GM10248 (cell line): ENCODE data around the gene SPACA5.

ENCODE experiments used
- CTCF ChIA-PET: fragments of 300-600 bp; sonication (Branson Sonifier 250); formaldehyde crosslinking; extraction: SDS; loops from one replicate; lab custom pipeline; 2021; ENCODE audit warnings: antibody characterized with exemption; lab: Yijun Ruan, JAX
- POLR2A ChIA-PET: fragments of 350-650 bp; sonication (Branson Sonifier 250); formaldehyde crosslinking; extraction: SDS; loops from one replicate; lab custom pipeline; 2020; ENCODE audit warnings: antibody characterized with exemption; lab: Yijun Ruan, JAX
- DNase-seq: peaks from one replicate; pipeline ENCODE4 v3.0.0; 2012; ENCODE audit errors: extremely low spot score
- CTCF ChIP-seq: IDR thresholded peaks from 2 replicates; pipeline ENCODE4 v1.5.1; 2012; ENCODE audit warnings: mild to moderate bottlenecking, low read depth; ENCODE audit errors: extremely low read depth, missing control alignments, control extremely low read depth

Gene SPACA5

DNA sequence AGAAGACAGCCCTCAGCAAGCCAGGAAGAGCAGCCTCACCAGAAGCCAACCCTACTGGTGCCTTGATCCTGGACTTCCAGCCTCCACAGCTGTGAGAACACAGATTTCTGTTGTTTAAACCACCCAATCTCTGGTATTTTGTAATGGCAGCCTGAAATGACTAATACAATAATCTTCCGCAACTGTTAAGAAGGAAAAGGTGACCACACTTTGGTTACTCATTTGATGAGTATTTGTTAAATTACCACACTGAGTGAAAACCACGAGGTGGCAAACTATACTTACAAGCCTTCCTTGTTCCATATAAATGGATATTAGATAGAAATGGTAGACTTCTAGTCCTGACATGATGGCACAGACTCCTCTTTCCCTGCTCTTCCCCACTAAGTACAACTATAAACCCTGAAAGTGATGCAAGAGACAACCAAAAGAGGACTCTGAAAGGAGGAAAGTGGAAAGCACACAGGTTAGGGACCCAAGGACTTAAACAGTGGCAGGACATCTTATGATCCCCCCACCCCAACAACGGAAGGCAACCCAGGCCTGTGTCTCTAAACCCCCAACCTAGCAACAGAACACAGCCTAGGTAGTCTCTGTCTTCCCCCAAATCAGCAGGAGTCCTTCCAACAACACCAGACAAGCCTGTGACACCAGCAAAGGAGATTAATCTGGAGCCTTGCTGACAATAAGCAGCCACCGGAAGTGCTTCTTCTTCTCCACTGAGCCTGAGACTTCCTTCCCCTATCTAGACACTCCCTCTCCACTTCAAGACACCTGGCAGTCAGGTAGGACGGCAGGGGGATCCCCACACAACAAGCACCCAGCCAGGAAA is 15.3 kb upstream of the SPACA5 start:
- no peak for DNase-seq
- no peak for TF ChIP-seq CTCF
- ChIA-PET POLR2A (no interaction called here), CTCF (no interaction called here)

DNA sequence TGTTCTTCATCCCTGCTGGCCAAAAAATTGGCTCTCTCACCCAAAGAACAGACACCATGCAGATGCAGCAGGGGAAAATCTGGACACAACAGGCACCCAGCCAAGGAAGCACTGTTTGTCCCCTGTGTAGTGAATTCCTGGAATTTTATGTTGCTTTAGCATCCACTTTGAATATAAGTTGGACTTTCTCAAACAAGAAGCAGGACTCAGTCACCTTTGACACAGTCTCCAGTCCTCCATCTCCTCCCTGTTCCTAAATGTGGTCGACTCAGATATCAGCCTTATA is 14.8 kb upstream of the SPACA5 start:
- ChIA-PET POLR2A (no interaction called here), CTCF (no interaction called here)
- no peak for DNase-seq
- TF ChIP-seq CTCF, result no peak

DNA sequence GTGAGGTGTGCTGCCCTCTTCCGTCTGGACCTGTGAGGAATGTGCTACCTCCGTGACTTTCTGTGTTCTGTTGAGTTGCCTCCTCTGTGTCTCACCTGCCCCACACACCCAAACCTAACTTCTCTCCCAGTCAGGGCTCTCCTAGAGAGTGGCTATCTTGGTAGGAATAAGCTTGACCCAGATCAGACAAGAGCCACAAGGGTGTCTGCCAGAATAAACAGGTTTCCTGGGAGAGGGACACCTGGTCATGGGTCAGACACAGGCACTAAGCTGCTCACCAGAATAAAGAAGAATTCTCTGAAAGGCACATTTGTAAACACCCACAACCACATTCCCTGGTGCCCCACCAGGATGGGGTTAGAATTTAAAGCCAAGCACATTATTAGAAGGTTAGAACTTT is 14.1 kb upstream of the SPACA5 start:
- DNase-seq, result no peak
- POLR2A ChIA-PET, result no interaction called here
- no peak for TF ChIP-seq CTCF
- CTCF ChIA-PET, result no interaction called here

GRCh38 chrX:48001260-48001659 is 5.5 kb upstream of the SPACA5 start:
- POLR2A ChIA-PET, result no interaction called here
- TF ChIP-seq CTCF, result no peak
- CTCF ChIA-PET, result no interaction called here
- DNase-seq, result no peak

DNA sequence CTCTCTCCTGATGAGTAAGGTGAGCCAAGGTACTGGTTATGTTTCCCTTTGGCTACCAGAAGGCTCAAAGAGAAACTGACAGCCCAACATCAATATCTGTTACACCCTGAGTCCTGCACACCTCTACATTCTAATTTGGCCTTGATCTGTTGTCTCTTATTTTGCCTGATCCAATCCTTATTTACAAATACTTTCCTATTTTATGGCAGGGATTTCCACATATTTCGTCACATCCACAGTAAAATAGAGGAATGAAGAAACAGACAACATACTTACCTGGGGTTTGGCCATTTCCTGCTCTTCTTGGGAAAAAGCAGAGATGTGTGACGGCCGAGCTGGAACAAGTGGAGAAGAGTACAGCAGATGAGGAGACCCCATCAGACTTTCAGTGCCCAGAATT is 4.5 kb upstream of the SPACA5 start:
- DNase-seq, result no peak
- ChIA-PET CTCF (no interaction called here), POLR2A (no interaction called here)
- no peak for TF ChIP-seq CTCF

DNA sequence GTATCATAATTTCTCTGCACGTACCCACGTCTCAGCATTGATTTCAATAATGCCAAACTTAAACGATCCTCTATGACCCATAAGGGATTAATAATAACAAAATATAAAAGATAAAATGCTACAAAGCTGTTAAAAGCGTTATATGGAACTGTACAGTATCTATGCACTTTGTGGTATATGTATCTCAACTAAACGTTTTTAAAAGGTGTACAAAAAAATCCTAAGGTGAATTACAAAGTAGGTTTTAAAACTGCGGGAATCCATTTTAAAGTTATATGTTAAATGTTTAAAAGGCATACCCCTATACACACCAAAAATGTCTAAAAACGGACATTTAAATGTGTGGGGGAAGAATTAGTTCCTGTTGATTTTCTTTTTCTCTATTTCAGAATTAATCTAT is 3.9 kb upstream of the SPACA5 start:
- no peak for DNase-seq

More for the DNA sequence above, 3.9 kb upstream of the SPACA5 start:
- TF ChIP-seq CTCF, result no peak
- ChIA-PET CTCF (no interaction called here), POLR2A (no interaction called here)
